Left ventricle myocardium inferior (tissue), 1 donor: ENCODE results near the gene CAMK1D. TPM values are rescaled to one million over a fixed set of nuclear protein-coding genes. Genes with fewer than 3 reads are reported as not detected.

ENCODE experiments used
- DNase-seq: peaks from one replicate; pipeline ENCODE4 v3.0.0-alpha.2; 2020
- H3K27ac ChIP-seq: fragments of 200-600 bp; replicated peaks from 2 replicates; pipeline ENCODE4 v1.8.0; 2021
- H3K27me3 ChIP-seq: fragments of 200-600 bp; 2 replicates; pipeline ENCODE4 v1.8.0; 2021; ENCODE audit warnings: low read depth
- H3K36me3 ChIP-seq: fragments of 200-600 bp; 2 replicates; pipeline ENCODE4 v1.8.0; 2021
- H3K4me1 ChIP-seq: fragments of 200-600 bp; 2 replicates; pipeline ENCODE4 v1.8.0; 2021
- H3K4me3 ChIP-seq: fragments of 200-600 bp; 2 replicates; pipeline ENCODE4 v1.8.0; 2021; ENCODE audit warnings: mild to moderate bottlenecking, moderate library complexity
- H3K9me3 ChIP-seq: fragments of 200-600 bp; replicated peaks from 2 replicates; pipeline ENCODE4 v1.8.0; 2021
- CTCF ChIP-seq: fragments of 200-600 bp; IDR thresholded peaks from 2 replicates; pipeline ENCODE4 v1.8.0; 2021; ENCODE audit warnings: antibody characterized with exemption, mild to moderate bottlenecking, borderline replicate concordance
- intact Hi-C: fragments of 100-400 bp; cut with micrococcal nuclease; formaldehyde crosslinking; loops from one replicate; pipeline ENCODE4 v1.11.0; 2022
- total RNA-seq: library from RNA; stranded (reverse); fragmentation: NEBNext Ultra II Directional; extraction: Animal tissue kit (Norgen Biotek cat#: 25700); gene quantifications from one replicate; pipeline ENCODE4 v1.2.1, GENCODE V29; 2021
- donor health status: DM: no; HTN: yes; CAD: no; lungs with severe emphysema.

CAMK1D gene
- total RNA-seq, 1 donor from 2014 or later, result 2.5 TPM

- no peak for TF ChIP-seq CTCF
- intact Hi-C loops, result no loop called here
- no peak overlapping the region for H3K27ac ChIP-seq
- H3K4me3 ChIP-seq, result no peak overlapping the region
- no peaks in the 10 kb centered on the region for H3K36me3 ChIP-seq
- peaks cover 29% of the 10 kb centered on the region for H3K4me1 ChIP-seq
- no peaks in the 10 kb centered on the region for H3K27me3 ChIP-seq
- DNase-seq, result no peak
- peaks cover 6% of the 10 kb centered on the region for H3K9me3 ChIP-seq
These were observed 38.3 kb downstream of the CAMK1D start for GRCh38 chr10:12387561-12388210.

- Histone ChIP-seq H3K36me3 (no peaks in the 10 kb centered on the region), H3K27me3 (no peaks in the 10 kb centered on the region), H3K27ac (no peak overlapping the region), H3K9me3 (peaks cover 6% of the 10 kb centered on the region), H3K4me1 (peaks cover 29% of the 10 kb centered on the region), H3K4me3 (no peak overlapping the region)
- DNase-seq, result no peak
- TF ChIP-seq CTCF, result no peak
- intact Hi-C loops, result no loop called here
These were observed 39.3 kb downstream of the CAMK1D start for GRCh38 chr10:12388671-12389070.

GRCh38 chr10:12389154-12389734 is 39.9 kb downstream of the CAMK1D start:
- DNase-seq, result no peak
- H3K9me3 ChIP-seq, result peaks cover 6% of the 10 kb centered on the region
- H3K27me3 ChIP-seq, result no peaks in the 10 kb centered on the region
- no peak for TF ChIP-seq CTCF
- H3K4me1 ChIP-seq, result peaks cover 29% of the 10 kb centered on the region
- no peaks in the 10 kb centered on the region for H3K36me3 ChIP-seq
- intact Hi-C loops, result no loop called here
- peak overlapping the region; percentile 45 for H3K27ac ChIP-seq
- H3K4me3 ChIP-seq, result no peak overlapping the region

- Histone ChIP-seq H3K36me3 (no peaks in the 10 kb centered on the region), H3K27me3 (no peaks in the 10 kb centered on the region), H3K4me3 (no peak overlapping the region), H3K9me3 (no peaks in the 10 kb centered on the region), H3K4me1 (peaks cover 29% of the 10 kb centered on the region), H3K27ac (no peak overlapping the region)
- intact Hi-C loops, result no loop called here
- peak; percentile 23 for DNase-seq
- TF ChIP-seq CTCF, result no peak
These were observed 41.4 kb downstream of the CAMK1D start for GRCh38 chr10:12390733-12391132.

GRCh38 chr10:12391206-12391605 is 41.9 kb downstream of the CAMK1D start:
- Histone ChIP-seq H3K27ac (no peak overlapping the region), H3K4me1 (peaks cover 29% of the 10 kb centered on the region), H3K27me3 (no peaks in the 10 kb centered on the region), H3K36me3 (no peaks in the 10 kb centered on the region), H3K4me3 (no peak overlapping the region), H3K9me3 (no peaks in the 10 kb centered on the region)
- no peak for DNase-seq
- TF ChIP-seq CTCF, result no peak
- intact Hi-C loops, result no loop called here
